Aorta (tissue), 5 donors: ENCODE data around the gene PRTFDC1. TPM values are rescaled to one million over a fixed set of nuclear protein-coding genes. Genes with fewer than 3 reads are reported as not detected.
"Not testable (repeated sequence)": the region's sequence is repeated elsewhere in the genome, so short reads cannot be mapped to it uniquely, and the experiment has no call there.

Experiments used
- ATAC-seq: fragments of 200-7000 bp; cut with Tn5 transposase; one replicate; pipeline ENCODE4 v1.9.1; 2022; ENCODE audit warnings: moderate library complexity; ENCODE audit not compliant: low FRiP score
- DNase-seq, 2 donors: peaks; one replicate each; pipeline ENCODE4 v3.0.0-alpha.2; 2020
- H3K27ac ChIP-seq, 2 donors: one replicate each; pipeline ENCODE4 v1.5.1; 2013; ENCODE audit warnings: low read length in 2 of 2, mild to moderate bottlenecking in 2 of 2, moderate library complexity in 2 of 2, control low read depth in 1 of 2, inconsistent platforms in 1 of 2, low read depth in 1 of 2
- H3K27me3 ChIP-seq, 2 donors: one replicate each; pipeline ENCODE4 v1.6.1; 2013; ENCODE audit warnings: control low read depth in 1 of 2, low read length in 1 of 2, mild to moderate bottlenecking in 1 of 2, moderate library complexity in 1 of 2; ENCODE audit not compliant: insufficient read depth in 2 of 2, control insufficient read depth in 1 of 2
- H3K36me3 ChIP-seq, 2 donors: one replicate each; pipeline ENCODE4 v1.6.1; 2013; ENCODE audit warnings: control low read depth in 1 of 2, low read length in 1 of 2, mild to moderate bottlenecking in 1 of 2; ENCODE audit not compliant: insufficient read depth in 2 of 2, control insufficient read depth in 1 of 2
- H3K4me1 ChIP-seq, 2 donors: one replicate each; pipeline ENCODE4 v1.6.1; 2013; ENCODE audit warnings: low read length in 2 of 2, control low read depth in 1 of 2, mild to moderate bottlenecking in 1 of 2, moderate library complexity in 1 of 2; ENCODE audit not compliant: insufficient read depth in 2 of 2, control insufficient read depth in 1 of 2
- H3K4me3 ChIP-seq, 2 donors: one replicate each; pipeline ENCODE4 v1.5.1; 2013; ENCODE audit warnings: low read length in 2 of 2, control low read depth in 1 of 2, mild to moderate bottlenecking in 1 of 2
- H3K9me3 ChIP-seq: one replicate; pipeline ENCODE4 v1.6.1; 2013; ENCODE audit warnings: mild to moderate bottlenecking, low read length; ENCODE audit not compliant: control insufficient read depth
- WGBS, 2 donors: extraction: QIAGEN DNeasy Blood & Tissue Kit; methylation state at CpG; one replicate each; pipeline ENCODE4 v1.1.7; 2013; 5-methylcytosine and 5-hydroxymethylcytosine counted together
- intact Hi-C, 2 donors: fragments of 100-400 bp; cut with DNase I; formaldehyde crosslinking; loops; one replicate each; pipeline versions ENCODE4 v1.14.2 to v1.15.0; 2022
- polyA plus RNA-seq, 2 donors: library from polyadenylated mRNA; stranded (reverse); fragments of 200-250 nt; gene quantifications; one replicate each; pipeline ENCODE4 v1.2.3, GENCODE V29; 2013
- total RNA-seq, 2 donors: library from RNA; stranded (reverse); fragmentation: NEBNext Ultra II Directional; extraction: Animal tissue kit (Norgen Biotek cat#: 25700); gene quantifications; one replicate each; pipeline ENCODE4 v1.2.1, GENCODE V29; 2021
- donor health status: healthy with polysubstance abuse.
- donor health status: Bipolar disorder and iron deficiency.
- donor health status: DM: no; HTN: no; CAD: no.
- donor health status: DM: no; HTN: no; CAD: no.
- donor health status: DM: yes; HTN: yes; CAD: no.

Gene PRTFDC1
- total and polyA plus RNA-seq, 4 donors = 3.1 to 15.7 (median 11.8) TPM

DNA sequence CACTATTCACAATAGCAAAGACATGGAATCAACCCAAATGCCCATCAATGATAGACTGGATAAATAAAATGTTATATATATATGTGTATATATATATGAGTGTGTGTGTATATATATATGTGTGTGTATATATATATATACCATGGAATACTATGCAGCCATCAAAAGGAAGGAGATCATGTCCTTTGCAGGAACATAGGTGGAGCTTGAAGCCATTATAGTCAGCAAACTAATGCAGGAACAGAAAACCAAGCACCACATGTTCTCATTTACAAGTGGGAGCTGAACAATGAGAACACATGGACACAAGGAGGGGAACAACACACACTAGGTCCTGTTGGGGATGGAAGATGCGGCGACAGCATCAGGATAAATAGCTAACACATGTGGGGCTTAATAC is 32.2 kb downstream of the PRTFDC1 start:
- H3K9me3 ChIP-seq, H3K4me1 ChIP-seq, H3K36me3 ChIP-seq, H3K27ac ChIP-seq, H3K27me3 ChIP-seq, intact Hi-C loops, ATAC-seq, H3K4me3 ChIP-seq, DNase-seq: not testable (repeated sequence)
- 96 to 100% methylated on average over 2 of the region's 2 CpGs for WGBS, 2 donors

DNA sequence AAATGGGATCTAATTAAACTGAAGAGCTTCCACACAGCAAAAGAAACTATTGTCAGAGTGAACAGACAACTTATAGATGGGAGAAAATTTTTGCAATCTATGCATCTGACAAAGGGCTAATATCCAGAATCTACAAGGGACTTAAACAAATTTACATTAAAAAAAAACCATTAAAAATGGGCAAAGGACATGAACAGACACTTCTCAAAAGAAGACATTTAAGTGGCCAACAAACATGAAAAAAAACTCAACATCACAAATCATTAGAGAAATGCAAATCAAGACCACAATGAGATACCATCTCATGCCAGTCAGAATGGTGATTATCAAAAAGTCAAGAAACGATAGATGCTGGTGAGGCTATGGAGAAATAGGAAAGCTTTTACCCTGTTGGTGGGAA is 32.8 kb downstream of the PRTFDC1 start:
- H3K36me3 ChIP-seq, H3K4me1 ChIP-seq, intact Hi-C loops, H3K4me3 ChIP-seq, ATAC-seq, DNase-seq, H3K27ac ChIP-seq, H3K27me3 ChIP-seq, H3K9me3 ChIP-seq: not testable (repeated sequence)
- WGBS, 2 donors = 99 to 100% methylated on average over 1 of the region's 1 CpG

DNA sequence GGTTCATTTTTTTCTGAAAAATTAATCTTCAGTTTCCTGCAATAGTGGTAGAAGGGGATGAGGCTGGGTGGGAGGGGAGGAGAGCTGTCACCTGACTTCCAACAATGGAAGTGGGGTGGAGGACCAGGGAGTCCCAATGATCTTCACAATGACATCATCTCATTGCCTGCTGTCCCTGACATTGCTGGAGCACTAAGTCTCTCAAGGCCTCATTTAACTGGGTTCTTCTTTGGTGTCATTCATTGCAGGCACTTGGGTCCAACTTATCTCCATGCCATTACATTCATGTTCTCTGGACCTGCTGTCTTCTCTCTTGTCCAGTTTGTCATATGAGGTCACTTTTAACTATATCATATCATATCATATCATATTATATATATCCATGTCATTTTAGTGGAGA is 34.4 kb downstream of the PRTFDC1 start:
- ATAC-seq (no peak), DNase-seq (no peak)
- Histone ChIP-seq H3K4me3 (no peak overlapping the region), H3K4me1 (peaks cover 0 to 8% of the 10 kb centered on the region in 2 donors), H3K9me3 (no peaks in the 10 kb centered on the region), H3K27ac (no peak overlapping the region), H3K27me3 (no peaks in the 10 kb centered on the region), H3K36me3 (no peaks in the 10 kb centered on the region)
- intact Hi-C loops = no loop called here

DNA sequence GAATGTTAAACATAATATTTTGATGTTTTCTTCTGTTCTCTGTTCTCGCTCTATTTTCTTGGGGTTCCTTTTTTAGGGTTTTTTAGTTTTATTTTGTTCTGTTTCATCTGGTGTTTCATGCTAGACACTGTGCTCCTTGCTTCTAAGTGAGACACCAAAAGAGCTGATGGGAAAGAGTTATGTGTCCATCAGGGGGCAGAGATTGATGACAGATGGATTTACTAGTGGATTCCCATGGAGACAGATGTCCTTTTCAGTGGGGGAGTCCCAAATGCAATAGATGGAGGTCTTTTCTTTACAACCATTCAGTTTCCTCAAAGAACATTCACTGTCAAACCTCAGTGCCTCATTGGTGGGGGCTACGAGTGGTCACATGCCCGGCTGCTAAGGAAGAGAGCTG is 34.9 kb downstream of the PRTFDC1 start:
- 98 to 99% methylated on average over 3 of the region's 3 CpGs for WGBS, 2 donors
- intact Hi-C loops = no loop called here
- no peak for ATAC-seq

DNA sequence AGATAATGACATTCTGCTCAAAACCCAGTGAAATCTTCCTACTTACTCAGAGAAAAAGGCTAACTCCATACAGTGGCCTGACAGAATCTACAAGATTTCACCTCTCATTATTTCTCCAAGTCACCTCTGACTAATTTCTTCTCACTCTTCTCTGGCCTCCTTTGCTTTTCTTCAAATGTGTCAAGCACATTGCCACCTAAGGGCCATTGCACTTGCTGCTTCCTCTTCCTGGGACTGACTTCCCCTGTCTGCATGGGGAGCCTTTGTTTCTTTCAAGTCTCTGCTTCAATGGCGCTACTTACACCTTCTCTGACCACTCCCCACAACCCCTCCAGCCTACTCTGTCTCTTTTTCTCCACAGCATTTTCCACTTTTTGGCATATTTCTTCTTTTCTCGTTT is 36.0 kb downstream of the PRTFDC1 start:
- intact Hi-C loops = no loop called here
- Histone ChIP-seq H3K4me1 (peaks cover 0 to 8% of the 10 kb centered on the region in 2 donors), H3K9me3 (no peaks in the 10 kb centered on the region), H3K27me3 (no peaks in the 10 kb centered on the region), H3K36me3 (no peaks in the 10 kb centered on the region), H3K27ac (no peak overlapping the region), H3K4me3 (no peak overlapping the region)
- ATAC-seq = no peak
- no peak for DNase-seq
- WGBS, 2 donors = 91 to 92% methylated on average over 2 of the region's 2 CpGs

More for the DNA sequence above, 34.9 kb downstream of the PRTFDC1 start:
- Histone ChIP-seq H3K9me3 (no peaks in the 10 kb centered on the region), H3K4me3 (no peak overlapping the region), H3K4me1 (peaks cover 0 to 8% of the 10 kb centered on the region in 2 donors), H3K36me3 (no peaks in the 10 kb centered on the region), H3K27ac (no peak overlapping the region), H3K27me3 (no peaks in the 10 kb centered on the region)
- no peak for DNase-seq

DNA sequence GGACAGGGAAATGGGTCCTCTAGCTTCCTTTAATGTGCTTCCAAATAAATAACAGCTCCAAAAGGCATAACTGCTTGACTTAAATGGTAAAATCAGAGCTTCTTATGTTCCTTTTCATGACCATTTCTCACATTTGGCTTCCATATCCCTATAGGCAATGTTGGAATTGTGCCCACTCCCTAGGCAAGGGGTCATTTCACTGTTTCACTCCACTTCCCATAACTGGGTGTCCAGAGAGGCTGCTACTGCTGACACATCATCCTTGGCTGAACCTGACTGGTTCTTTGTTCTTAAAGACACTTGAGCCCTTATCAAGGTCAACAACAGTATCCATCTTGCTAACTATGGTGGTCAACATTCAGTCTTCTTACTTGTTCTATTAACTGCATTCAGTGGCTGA is 37.1 kb downstream of the PRTFDC1 start:
- no peak overlapping the region for H3K4me3 ChIP-seq
- ATAC-seq (no peak), DNase-seq (no peak)
- peaks cover 0 to 8% of the 10 kb centered on the region in 2 donors for H3K4me1 ChIP-seq
- H3K27me3 ChIP-seq = no peaks in the 10 kb centered on the region
- no peaks in the 10 kb centered on the region for H3K36me3 ChIP-seq
- no peak overlapping the region for H3K27ac ChIP-seq
- H3K9me3 ChIP-seq = no peaks in the 10 kb centered on the region
- intact Hi-C loops = no loop called here

DNA sequence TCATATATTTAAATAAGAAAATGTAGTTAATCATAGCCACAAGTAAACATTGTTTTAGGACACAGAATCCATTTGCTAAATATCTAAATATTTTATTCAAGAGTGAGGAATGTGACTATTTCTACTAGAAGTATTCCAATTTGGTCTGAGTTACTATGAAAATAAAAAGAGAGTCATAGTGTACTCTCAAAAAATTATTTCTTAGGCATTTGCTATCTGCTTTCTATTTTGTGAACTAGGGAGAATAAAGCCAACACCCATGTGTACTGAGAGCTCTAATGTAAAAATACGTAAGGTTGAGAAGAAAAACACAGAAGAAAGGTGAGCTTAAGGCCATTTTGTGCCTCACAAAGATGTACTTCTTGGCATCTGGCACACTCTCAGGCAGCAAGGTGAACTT is 38.3 kb downstream of the PRTFDC1 start:
- Histone ChIP-seq H3K27ac (peak overlapping the region in 1 of 2 donors; percentile 74), H3K4me1 (peaks cover 0 to 8% of the 10 kb centered on the region in 2 donors), H3K27me3 (no peaks in the 10 kb centered on the region), H3K9me3 (no peaks in the 10 kb centered on the region), H3K4me3 (no peak overlapping the region), H3K36me3 (no peaks in the 10 kb centered on the region)
- intact Hi-C loops = no loop called here
- ATAC-seq (peak; percentile 55), DNase-seq (no peak)
- 3 to 6% methylated on average over 1 of the region's 1 CpG for WGBS, 2 donors

DNA sequence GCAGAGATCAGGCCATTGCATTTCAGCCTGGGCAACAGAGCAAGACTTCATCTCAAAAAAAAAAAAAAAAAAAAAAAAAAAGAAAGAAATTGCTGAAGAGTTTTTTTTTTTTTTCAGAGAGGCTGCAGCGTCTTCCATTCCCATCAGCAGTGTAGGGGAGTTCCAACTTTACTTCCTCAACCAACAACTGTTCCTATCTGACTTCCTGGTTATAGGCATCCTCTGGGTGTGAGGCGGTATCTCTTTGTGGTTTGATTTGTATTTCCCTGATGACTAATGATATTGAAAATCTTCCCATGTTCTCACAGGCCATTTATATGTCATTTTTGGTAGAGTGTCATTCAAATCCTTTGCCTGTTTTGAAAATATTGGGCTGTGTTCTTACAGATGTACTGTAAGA is 40.2 kb downstream of the PRTFDC1 start:
- 82 to 90% methylated on average over 2 of the region's 2 CpGs for WGBS, 2 donors
- DNase-seq = no peak
- ATAC-seq = peak; percentile 45
- Histone ChIP-seq H3K36me3 (no peaks in the 10 kb centered on the region), H3K9me3 (no peaks in the 10 kb centered on the region), H3K4me3 (no peak overlapping the region), H3K4me1 (peaks cover 0 to 8% of the 10 kb centered on the region in 2 donors), H3K27me3 (no peaks in the 10 kb centered on the region), H3K27ac (no peak overlapping the region)
- intact Hi-C loops = no loop called here

DNA sequence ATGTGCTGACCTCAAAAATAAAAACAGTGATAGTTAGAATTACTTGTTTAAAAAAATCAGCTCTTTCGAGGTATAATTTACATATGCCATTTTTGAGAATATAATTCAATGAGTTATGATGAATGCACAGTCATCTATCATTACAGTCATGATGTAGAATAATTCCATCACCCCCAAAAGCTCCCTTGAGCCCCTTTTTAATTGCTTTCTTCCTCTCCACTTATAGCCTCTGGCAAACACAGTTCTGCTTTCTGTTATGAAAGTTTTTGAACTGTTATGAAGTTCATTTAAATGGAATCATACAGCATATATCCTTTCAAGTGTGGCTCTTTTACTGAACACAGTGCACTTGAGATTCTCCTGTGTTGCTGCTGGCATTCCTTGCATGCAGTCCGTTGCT is 41.4 kb downstream of the PRTFDC1 start:
- Histone ChIP-seq H3K4me1 (peaks cover 0 to 8% of the 10 kb centered on the region in 2 donors), H3K4me3 (no peak overlapping the region), H3K36me3 (no peaks in the 10 kb centered on the region), H3K27me3 (no peaks in the 10 kb centered on the region), H3K9me3 (no peaks in the 10 kb centered on the region), H3K27ac (no peak overlapping the region)
- no peak for ATAC-seq
- WGBS, 2 donors = 96 to 97% methylated on average over 2 of the region's 2 CpGs
- DNase-seq = no peak
- intact Hi-C loops = no loop called here
